Coronary artery (tissue), 2 donors: ENCODE results near the gene MBNL1.
A peak's percentile ranks its signal among the peaks of the same experiment; 100 is the strongest.

Source experiments
- DNase-seq: peaks from one replicate; pipeline ENCODE4 v3.0.0-alpha.2; 2017; ENCODE audit warnings: low spot score
- H3K27ac ChIP-seq, 2 donors: fragments of 200-600 bp; sonication (generic); one replicate each; pipeline ENCODE4 v1.5.1; 2016 to 2019
- H3K4me3 ChIP-seq: fragments of 200-600 bp; sonication (generic); 2 replicates; pipeline ENCODE4 v1.5.1; 2016; ENCODE audit warnings: mild to moderate bottlenecking, moderate library complexity
- TF ChIP-seq, protein P1 (sequence below): fragments of 200-600 bp; sonication (generic); IDR thresholded peaks from one replicate; pipeline ENCODE4 v1.5.1; 2019; ENCODE audit warnings: antibody characterized with exemption

Gene MBNL1

DNA sequence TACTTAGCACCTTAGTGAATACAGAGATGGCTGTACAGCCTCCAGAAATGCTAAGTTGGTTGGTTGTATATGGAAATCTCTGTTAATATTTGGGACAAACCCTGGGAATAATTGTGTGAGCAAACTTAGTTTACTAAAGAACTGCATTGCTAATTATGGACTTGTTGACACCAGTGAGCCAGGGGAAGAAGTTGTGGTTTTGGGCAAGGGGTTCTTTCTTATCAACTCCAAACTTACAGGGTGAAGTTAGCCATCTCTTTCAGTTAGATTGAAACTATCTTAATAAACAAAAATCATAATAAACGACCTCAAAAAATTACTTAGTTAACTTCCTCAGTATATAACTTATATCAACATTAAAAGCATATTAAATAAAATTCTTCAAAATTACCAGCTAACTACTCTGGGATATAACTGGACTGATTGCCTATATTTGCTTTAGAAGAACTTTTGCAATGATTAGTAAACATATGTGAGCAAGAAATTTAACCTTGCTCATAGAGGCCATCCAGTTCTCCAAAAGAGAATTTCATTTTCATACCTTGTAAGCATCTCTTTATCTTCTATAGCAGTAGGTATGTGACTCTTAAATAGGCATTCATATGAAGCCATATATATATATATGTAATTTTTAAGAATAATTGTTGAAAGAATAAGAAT is 24.7 kb downstream of the MBNL1 start:
- Histone ChIP-seq H3K27ac (peak overlapping the region in 1 of 2 donors; percentile 25), H3K4me3 (peak overlapping the region; percentile 31)
- TF ChIP-seq, protein P1, sequence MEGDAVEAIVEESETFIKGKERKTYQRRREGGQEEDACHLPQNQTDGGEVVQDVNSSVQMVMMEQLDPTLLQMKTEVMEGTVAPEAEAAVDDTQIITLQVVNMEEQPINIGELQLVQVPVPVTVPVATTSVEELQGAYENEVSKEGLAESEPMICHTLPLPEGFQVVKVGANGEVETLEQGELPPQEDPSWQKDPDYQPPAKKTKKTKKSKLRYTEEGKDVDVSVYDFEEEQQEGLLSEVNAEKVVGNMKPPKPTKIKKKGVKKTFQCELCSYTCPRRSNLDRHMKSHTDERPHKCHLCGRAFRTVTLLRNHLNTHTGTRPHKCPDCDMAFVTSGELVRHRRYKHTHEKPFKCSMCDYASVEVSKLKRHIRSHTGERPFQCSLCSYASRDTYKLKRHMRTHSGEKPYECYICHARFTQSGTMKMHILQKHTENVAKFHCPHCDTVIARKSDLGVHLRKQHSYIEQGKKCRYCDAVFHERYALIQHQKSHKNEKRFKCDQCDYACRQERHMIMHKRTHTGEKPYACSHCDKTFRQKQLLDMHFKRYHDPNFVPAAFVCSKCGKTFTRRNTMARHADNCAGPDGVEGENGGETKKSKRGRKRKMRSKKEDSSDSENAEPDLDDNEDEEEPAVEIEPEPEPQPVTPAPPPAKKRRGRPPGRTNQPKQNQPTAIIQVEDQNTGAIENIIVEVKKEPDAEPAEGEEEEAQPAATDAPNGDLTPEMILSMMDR = no peak
- no peak for DNase-seq

DNA sequence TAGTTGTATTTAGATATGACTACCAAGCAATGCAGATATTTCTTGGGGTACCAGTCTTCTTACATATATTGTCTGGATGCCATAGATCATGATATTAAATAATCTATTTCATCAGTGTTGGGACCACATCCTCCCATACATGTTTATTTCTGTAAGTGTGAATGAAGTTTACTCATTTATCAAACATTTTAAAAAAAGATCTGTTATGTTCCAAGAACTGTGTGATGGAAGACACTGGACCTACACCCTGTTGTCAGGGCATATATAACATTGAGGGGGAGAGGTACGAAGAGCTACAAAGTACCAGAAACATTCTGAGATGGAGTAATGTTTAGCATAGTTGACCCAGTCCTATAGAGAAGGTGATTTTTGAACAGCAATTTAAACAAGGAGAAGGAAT is 26.6 kb downstream of the MBNL1 start:
- Histone ChIP-seq H3K27ac (peak overlapping the region; percentile 23 to 46), H3K4me3 (peak overlapping the region; percentile 6)
- no peak for DNase-seq
- TF ChIP-seq, protein P1 = no peak

DNA sequence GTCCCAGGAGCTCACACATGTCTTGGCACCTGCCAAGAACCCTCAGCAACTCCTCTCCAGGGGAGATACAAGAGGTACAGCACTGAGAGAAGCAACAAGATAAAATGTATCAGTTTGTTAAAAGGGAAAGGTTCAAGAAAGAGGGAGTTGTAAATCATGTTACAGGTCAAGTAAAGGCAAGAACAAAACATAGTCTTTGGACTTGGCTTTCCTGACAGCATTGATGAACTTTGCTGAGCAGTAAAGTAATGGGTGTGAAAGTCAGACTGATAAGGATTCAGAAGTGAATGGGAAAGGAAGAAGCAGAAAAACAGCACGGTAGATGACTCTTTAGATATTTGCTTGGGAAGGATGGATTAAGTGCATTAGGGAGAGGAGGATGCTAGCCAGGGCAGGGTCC is 27.1 kb downstream of the MBNL1 start:
- Histone ChIP-seq H3K4me3 (peak overlapping the region; percentile 6), H3K27ac (peak overlapping the region in 1 of 2 donors; percentile 46)
- no peak for DNase-seq
- TF ChIP-seq, protein P1 = no peak

DNA sequence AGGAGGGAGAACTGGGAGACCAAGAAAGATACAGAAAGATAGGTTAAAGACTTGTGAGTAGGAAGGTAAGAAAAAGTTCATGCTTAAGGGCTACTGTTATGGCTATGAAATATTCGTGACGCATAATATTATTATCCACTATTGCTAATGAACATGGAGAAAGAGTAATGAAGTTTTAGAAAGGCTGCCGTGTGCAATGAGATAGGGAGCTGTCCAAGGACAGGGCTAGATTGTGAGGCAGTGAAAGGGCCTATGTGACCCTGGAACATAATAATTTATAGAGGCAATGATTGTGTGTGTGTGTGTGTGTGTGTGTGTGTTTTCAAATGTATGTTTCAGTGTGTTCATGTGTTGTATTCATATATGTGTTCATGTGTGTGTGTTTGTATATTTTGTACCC is 27.7 kb downstream of the MBNL1 start:
- DNase-seq = no peak
- no peak overlapping the region for H3K27ac ChIP-seq
- H3K4me3 ChIP-seq = peak overlapping the region; percentile 6
- TF ChIP-seq, protein P1 = no peak

DNA sequence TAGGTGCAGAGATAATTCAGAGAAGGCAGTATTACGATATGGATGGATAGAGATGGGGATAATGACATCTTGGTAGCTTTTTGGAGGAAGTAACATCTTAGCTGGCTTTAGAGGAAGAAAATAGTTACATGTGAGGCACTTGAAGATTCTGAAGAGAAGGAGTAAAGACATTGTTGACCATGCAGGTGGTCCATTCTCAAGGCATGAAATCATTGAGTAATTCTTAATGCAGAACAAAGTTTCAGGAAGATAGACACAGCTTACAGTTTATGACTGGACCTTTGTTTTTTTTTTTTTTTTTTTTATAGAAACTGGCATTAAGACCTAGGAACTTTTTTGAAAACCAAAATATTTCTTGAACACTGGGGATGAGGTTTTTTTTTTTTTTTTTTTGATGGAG is 28.2 kb downstream of the MBNL1 start:
- DNase-seq = no peak
- no peak overlapping the region for H3K4me3 ChIP-seq
- peak overlapping the region in 1 of 2 donors; percentile 26 for H3K27ac ChIP-seq
- TF ChIP-seq, protein P1 = no peak

DNA sequence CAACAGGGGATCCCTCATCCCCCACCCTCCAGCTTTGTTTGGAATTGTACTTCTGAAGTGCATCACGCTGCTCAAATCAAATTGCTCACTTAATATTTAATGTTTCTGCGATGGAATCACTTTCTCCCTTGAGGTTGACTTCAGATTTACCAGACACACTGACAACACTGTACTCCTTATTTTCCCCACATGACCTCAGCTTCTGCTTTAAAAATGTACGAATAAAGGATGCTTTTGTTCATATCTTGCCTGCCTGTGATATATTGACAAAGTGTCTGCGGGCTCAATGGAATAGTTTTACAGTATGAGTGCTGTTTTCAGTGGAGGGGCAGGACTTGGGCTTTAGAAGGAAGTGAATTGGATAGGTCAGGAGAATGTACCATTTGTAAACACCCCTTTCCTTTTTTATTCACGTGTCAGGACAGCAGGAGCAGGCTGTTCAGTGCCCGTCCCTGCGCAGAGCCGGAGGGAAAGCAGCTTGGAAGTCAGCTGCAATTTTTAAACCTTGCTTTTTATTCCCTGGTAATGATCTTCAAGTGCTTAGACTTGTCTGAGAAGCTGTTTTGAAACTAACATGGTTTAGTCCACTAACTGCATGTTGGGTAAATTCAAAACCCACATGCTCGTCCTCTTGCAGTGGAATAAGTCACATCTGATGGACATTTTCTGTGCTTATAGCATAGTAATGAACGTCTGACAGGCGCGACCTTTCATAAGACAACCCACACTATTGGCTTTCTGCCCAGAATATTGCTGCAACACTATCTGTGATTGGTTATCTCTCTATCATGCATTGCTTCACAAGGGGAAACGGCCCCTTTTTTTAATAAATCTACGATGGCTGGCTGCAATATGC is 29.9 kb downstream of the MBNL1 start:
- Histone ChIP-seq H3K4me3 (peak overlapping the region; percentile 63), H3K27ac (peak overlapping the region; percentile 48 to 80)
- TF ChIP-seq, protein P1 = no peak
- no peak for DNase-seq
